Stimulated activated CD4-positive, alpha-beta T cell treated with anti-CD3 and anti-CD28 coated beads, Interleukin-15, amount 100 ng/mL, for 1 hour (primary cell): ENCODE results near the gene MPPE1.
"Not testable (repeated sequence)": the region's sequence is repeated elsewhere in the genome, so short reads cannot be mapped to it uniquely, and the experiment has no call there.

Experiments used
- DNase-seq, 2 donors: peaks; one replicate each; pipeline ENCODE4 v3.0.0-alpha.2; 2020; ENCODE audit warnings: low read depth in 1 of 2, low spot score in 1 of 2

Gene MPPE1

GRCh38 chr18:11927497-11927896 lies 19.4 kb upstream of the MPPE1 start:
- DNase-seq: no peak

GRCh38 chr18:11925800-11926481 lies 17.8 kb upstream of the MPPE1 start:
- no peak for DNase-seq

- no peak for DNase-seq
Observed at GRCh38 chr18:11923450-11923849, 15.3 kb upstream of the MPPE1 start.

- DNase-seq: not testable (repeated sequence)
Observed at GRCh38 chr18:11919522-11919921, 11.4 kb upstream of the MPPE1 start.

- not testable (repeated sequence) for DNase-seq
Observed at GRCh38 chr18:11916880-11917279, 8.8 kb upstream of the MPPE1 start.

- DNase-seq: no peak
Observed at GRCh38 chr18:11909591-11910026, 1.5 kb upstream of the MPPE1 start.

- DNase-seq: no peak
Observed at GRCh38 chr18:11909061-11909455, 941 bp upstream of the MPPE1 start.

GRCh38 chr18:11906926-11907874 lies 917 bp downstream of the MPPE1 start:
- no peak for DNase-seq

GRCh38 chr18:11906176-11906575 lies 1.9 kb downstream of the MPPE1 start:
- DNase-seq: no peak

GRCh38 chr18:11905613-11906012 lies 2.5 kb downstream of the MPPE1 start:
- no peak for DNase-seq

GRCh38 chr18:11902522-11903292 lies 5.4 kb downstream of the MPPE1 start:
- DNase-seq: no peak

GRCh38 chr18:11901826-11902438 lies 6.2 kb downstream of the MPPE1 start:
- DNase-seq: no peak

- no peak for DNase-seq
Observed at GRCh38 chr18:11899063-11899462, 9.1 kb downstream of the MPPE1 start.

- no peak for DNase-seq
Observed at GRCh38 chr18:11897781-11898180, 10.3 kb downstream of the MPPE1 start.

- not testable (repeated sequence) for DNase-seq
Observed at GRCh38 chr18:11892438-11892837, 15.7 kb downstream of the MPPE1 start.

- no peak for DNase-seq
Observed at GRCh38 chr18:11891737-11892136, 16.4 kb downstream of the MPPE1 start.

- DNase-seq: no peak
Observed at GRCh38 chr18:11889284-11889683, 18.8 kb downstream of the MPPE1 start.

- DNase-seq: no peak
Observed at GRCh38 chr18:11888726-11889125, 19.4 kb downstream of the MPPE1 start.

GRCh38 chr18:11887328-11888128 lies 20.6 kb downstream of the MPPE1 start:
- DNase-seq: no peak

GRCh38 chr18:11886577-11887110 lies 21.5 kb downstream of the MPPE1 start:
- no peak for DNase-seq
